IMR-90 (cell line): ENCODE results near the gene CALD1. TPM values are rescaled to one million over a fixed set of nuclear protein-coding genes. Genes with fewer than 3 reads are reported as not detected.

Experiments used
- ATAC-seq: fragments of 200-7000 bp; cut with Tn5 transposase; 2 replicates; pipeline ENCODE4 v1.9.1; 2020; ENCODE audit warnings: low read depth, mild to moderate bottlenecking, moderate library complexity
- BruUV-seq: library from RNA; stranded (reverse); fragments of 400-500 nt; replicated peaks from 2 replicates; lab custom pipeline; 2021; lab: Mats Ljungman, UMichigan
- CTCF ChIA-PET: fragments of 300-600 bp; formaldehyde crosslinking; extraction: SDS; loops from one replicate; lab custom pipeline; 2021; ENCODE audit warnings: antibody characterized with exemption; lab: Yijun Ruan, JAX
- POLR2A ChIA-PET: fragments of 300-600 bp; sonication (Branson Sonifier 250); formaldehyde crosslinking; loops from one replicate; lab custom pipeline; 2022; ENCODE audit warnings: antibody characterized with exemption; ENCODE audit not compliant: unreplicated experiment; lab: Charles Lee
- DNase-seq: peaks from one replicate; pipeline ENCODE4 v3.0.0; 2013
- H2AFZ ChIP-seq: replicated peaks from 2 replicates; pipeline ENCODE3; 2013; ENCODE audit warnings: low read length, mild to moderate bottlenecking; ENCODE audit not compliant: poor library complexity
- H2AK5ac ChIP-seq: 2 replicates; pipeline ENCODE4 v1.6.1; 2013; ENCODE audit warnings: low read depth, low read length, inconsistent platforms
- H2AK9ac ChIP-seq: replicated peaks from 2 replicates; pipeline ENCODE3; 2013; ENCODE audit warnings: mild to moderate bottlenecking, low read depth, low read length, moderate library complexity; ENCODE audit not compliant: poor library complexity
- H2BK120ac ChIP-seq: 2 replicates; pipeline ENCODE4 v1.6.1; 2013; ENCODE audit warnings: low read depth, low read length, inconsistent platforms
- H2BK15ac ChIP-seq: 3 replicates; pipeline ENCODE4 v1.6.1; 2013; ENCODE audit warnings: low read depth, low read length, inconsistent platforms
- H2BK20ac ChIP-seq: 2 replicates; pipeline ENCODE4 v1.6.1; 2013; ENCODE audit warnings: low read depth, mild to moderate bottlenecking, inconsistent platforms, low read length, moderate library complexity
- H2BK5ac ChIP-seq: 2 replicates; pipeline ENCODE4 v1.6.1; 2013; ENCODE audit warnings: mild to moderate bottlenecking, low read depth, low read length, inconsistent platforms; ENCODE audit not compliant: poor library complexity, severe bottlenecking
- H3K14ac ChIP-seq: replicated peaks from 2 replicates; pipeline ENCODE4 v1.6.1; 2013; ENCODE audit warnings: low read depth, low read length, inconsistent platforms
- H3K18ac ChIP-seq: 2 replicates; pipeline ENCODE4 v1.6.1; 2013; ENCODE audit warnings: low read depth, low read length, control low read depth
- H3K23ac ChIP-seq: 2 replicates; pipeline ENCODE4 v1.6.1; 2013; ENCODE audit warnings: low read depth, low read length, inconsistent platforms
- H3K27ac ChIP-seq: 2 replicates; pipeline ENCODE4 v1.5.1; 2013; ENCODE audit warnings: mild to moderate bottlenecking, control low read depth, low read length; ENCODE audit not compliant: insufficient read depth
- H3K27me3 ChIP-seq: 2 replicates; pipeline ENCODE4 v1.6.1; 2013; ENCODE audit warnings: low read length; ENCODE audit not compliant: control insufficient read depth, insufficient read depth
- H3K36me3 ChIP-seq: 2 replicates; pipeline ENCODE4 v1.6.1; 2013; ENCODE audit warnings: low read length, mixed read lengths; ENCODE audit not compliant: control insufficient read depth, insufficient read depth
- H3K4ac ChIP-seq: 2 replicates; pipeline ENCODE4 v1.6.1; 2013; ENCODE audit warnings: low read depth, low read length, inconsistent platforms
- H3K4me1 ChIP-seq: 2 replicates; pipeline ENCODE4 v1.6.1; 2013; ENCODE audit warnings: low read length, mixed read lengths; ENCODE audit not compliant: control insufficient read depth, insufficient read depth
- H3K4me2 ChIP-seq: 2 replicates; pipeline ENCODE4 v1.6.1; 2013; ENCODE audit warnings: low read depth, mild to moderate bottlenecking, control low read depth, low read length, moderate library complexity
- H3K4me3 ChIP-seq: 2 replicates; pipeline ENCODE4 v1.5.1; 2013; ENCODE audit warnings: low read depth, mild to moderate bottlenecking, control low read depth, low read length, moderate library complexity; ENCODE audit not compliant: insufficient read depth
- H3K56ac ChIP-seq: 2 replicates; pipeline ENCODE4 v1.6.1; 2013; ENCODE audit warnings: low read length, inconsistent platforms; ENCODE audit not compliant: insufficient read depth; ENCODE audit errors: extremely low read depth
- H3K79me1 ChIP-seq, 2 experiments: 2 replicates each; pipeline ENCODE4 v1.6.1; 2013; ENCODE audit warnings: low read length in 2 of 2, inconsistent platforms in 1 of 2, low read depth in 1 of 2
- H3K9ac ChIP-seq: 2 replicates; pipeline ENCODE4 v1.6.1; 2013; ENCODE audit warnings: low read depth, low read length, control low read depth
- H3K9me1 ChIP-seq: 2 replicates; pipeline ENCODE4 v1.6.1; 2013; ENCODE audit warnings: low read length, inconsistent platforms; ENCODE audit not compliant: insufficient read depth
- H3K9me3 ChIP-seq: 2 replicates; pipeline ENCODE4 v1.6.1; 2013; ENCODE audit warnings: low read length; ENCODE audit not compliant: control insufficient read depth, insufficient read depth
- H4K20me1 ChIP-seq: 2 replicates; pipeline ENCODE4 v1.6.1; 2013; ENCODE audit warnings: low read length, inconsistent platforms; ENCODE audit not compliant: insufficient read depth
- H4K5ac ChIP-seq: 2 replicates; pipeline ENCODE4 v1.6.1; 2013; ENCODE audit warnings: mild to moderate bottlenecking, low read depth, low read length, control low read depth
- H4K8ac ChIP-seq, 2 experiments: 2 replicates each; pipeline ENCODE4 v1.6.1; 2013; ENCODE audit warnings: low read depth in 2 of 2, low read length in 2 of 2, control low read depth in 1 of 2, inconsistent platforms in 1 of 2
- H4K91ac ChIP-seq: 2 replicates; pipeline ENCODE4 v1.6.1; 2013; ENCODE audit warnings: low read depth, low read length, inconsistent platforms; ENCODE audit not compliant: insufficient read depth
- FOS ChIP-seq: fragments of 150-350 bp; IDR thresholded peaks from 2 replicates; pipeline ENCODE4 v1.6.1; 2016; ENCODE audit warnings: low read depth, low read length
- MAFK ChIP-seq: IDR thresholded peaks from 2 replicates; pipeline ENCODE4 v1.6.1; 2012; ENCODE audit warnings: low read depth, low read length, improper control_type of control experiment
- MAZ ChIP-seq: IDR thresholded peaks from 2 replicates; pipeline ENCODE4 v1.6.1; 2012; ENCODE audit warnings: low read depth, mild to moderate bottlenecking, low read length, improper control_type of control experiment, moderate library complexity, borderline replicate concordance
- MXI1 ChIP-seq: IDR thresholded peaks from 2 replicates; pipeline ENCODE4 v1.6.1; 2012; ENCODE audit warnings: low read depth, mild to moderate bottlenecking, low read length, moderate library complexity, borderline replicate concordance
- NFE2L2 ChIP-seq: fragments of 150-350 bp; IDR thresholded peaks from 2 replicates; pipeline ENCODE4 v1.6.1; 2016; ENCODE audit warnings: low read depth, mild to moderate bottlenecking, low read length
- POLR2A ChIP-seq: IDR thresholded peaks from 2 replicates; pipeline ENCODE4 v1.6.1; 2012; ENCODE audit warnings: mild to moderate bottlenecking, low read depth, low read length
- RCOR1 ChIP-seq: IDR thresholded peaks from 2 replicates; pipeline ENCODE4 v1.6.1; 2012; ENCODE audit warnings: mild to moderate bottlenecking, low read length, improper control_type of control experiment; ENCODE audit not compliant: insufficient replicate concordance
- RFX5 ChIP-seq: IDR thresholded peaks from 2 replicates; pipeline ENCODE4 v1.8.0; 2012; ENCODE audit warnings: low read depth, mild to moderate bottlenecking, low read length, moderate library complexity
- SMC3 ChIP-seq: fragments of 150-350 bp; IDR thresholded peaks from 2 replicates; pipeline ENCODE4 v1.6.1; 2016; ENCODE audit warnings: low read depth, mild to moderate bottlenecking, antibody characterized with exemption, low read length, moderate library complexity
- WGBS, 2 experiments: methylation state at CpG; one replicate each; pipeline versions ENCODE4 v1.1.5 to v1.1.7; 2013; ENCODE audit warnings: missing lambda C conversion rate in 2 of 2; ENCODE audit not compliant: insufficient read length in 1 of 2; ENCODE audit errors: extremely low coverage in 2 of 2; 5-methylcytosine and 5-hydroxymethylcytosine counted together
- dilution Hi-C: fragments of 300-500 bp; cut with HindIII; formaldehyde crosslinking; loops from one replicate; pipeline ENCODE4 v1.14.3; 2018; ENCODE audit warnings: low sequenced_read_pairs; ENCODE audit not compliant: unreplicated experiment
- in situ Hi-C: fragments of 300-500 bp; cut with MboI; formaldehyde crosslinking; loops from 3 replicates; pipeline ENCODE4 v1.14.3; 2019; ENCODE audit warnings: low sequenced_read_pairs, inconsistent platforms, mixed read lengths
- intact Hi-C: fragments of 100-400 bp; cut with micrococcal nuclease; formaldehyde crosslinking; loops from 2 replicates; pipeline ENCODE4 v1.10.0; 2022
- polyA plus RNA-seq, 3 experiments: library from polyadenylated mRNA; depleted of rRNA; stranded (reverse); fragments of >200 nt; gene quantifications; 2 replicates each; pipeline ENCODE4 v1.2.3, GENCODE V29; 2012; ENCODE audit warnings: low replicate concordance in 1 of 3
- total RNA-seq: library from RNA; depleted of rRNA; stranded (reverse); fragments of >200 nt; gene quantifications from 2 replicates; pipeline ENCODE4 v1.2.3, GENCODE V29; 2012
- TF ChIP-seq, protein P1 (sequence below): conservative IDR thresholded peaks from 2 replicates; pipeline ENCODE4 v1.5.1; 2012; ENCODE audit warnings: mild to moderate bottlenecking, low read depth, low read length, improper control_type of control experiment
- TF ChIP-seq, protein P2 (sequence below): fragments of 150-350 bp; IDR thresholded peaks from 2 replicates; pipeline ENCODE4 v1.6.1; 2017; ENCODE audit warnings: mild to moderate bottlenecking, antibody characterized with exemption, low read length, low read depth
- TF ChIP-seq, protein P3 (sequence below): fragments of 150-350 bp; IDR thresholded peaks from 2 replicates; pipeline ENCODE4 v1.6.1; 2016; ENCODE audit warnings: low read depth, mild to moderate bottlenecking, low read length, moderate library complexity, borderline replicate concordance

CALD1 gene
- total and polyA plus RNA-seq, 2 of the 4 experiments (the other 2 are of a cell fraction), result 375 to 487 TPM

DNA sequence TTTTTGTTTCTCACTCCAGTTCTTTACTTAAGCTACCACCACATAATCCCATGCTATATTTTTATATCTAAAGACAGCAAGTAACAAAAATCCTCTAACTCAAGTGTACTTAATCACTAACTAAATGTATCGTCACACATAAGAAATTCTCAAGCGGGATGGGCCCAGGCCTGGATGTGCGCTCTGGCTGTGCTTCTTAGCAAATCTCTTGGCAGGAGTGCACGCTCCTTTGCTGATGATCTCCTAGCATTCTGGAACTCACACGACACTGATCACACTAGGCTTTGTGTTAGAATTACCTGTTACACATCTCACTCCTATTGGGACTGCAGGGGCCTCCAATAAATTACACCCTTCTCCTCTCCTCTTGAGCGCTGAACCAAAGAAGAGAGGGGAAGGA, 46.7 kb upstream of the CALD1 start:
- TF ChIP-seq SMC3, result no peak
- TF ChIP-seq POLR2A, result no peak
- no peak for TF ChIP-seq RFX5
- TF ChIP-seq MAFK, result no peak
- TF ChIP-seq, protein P1, sequence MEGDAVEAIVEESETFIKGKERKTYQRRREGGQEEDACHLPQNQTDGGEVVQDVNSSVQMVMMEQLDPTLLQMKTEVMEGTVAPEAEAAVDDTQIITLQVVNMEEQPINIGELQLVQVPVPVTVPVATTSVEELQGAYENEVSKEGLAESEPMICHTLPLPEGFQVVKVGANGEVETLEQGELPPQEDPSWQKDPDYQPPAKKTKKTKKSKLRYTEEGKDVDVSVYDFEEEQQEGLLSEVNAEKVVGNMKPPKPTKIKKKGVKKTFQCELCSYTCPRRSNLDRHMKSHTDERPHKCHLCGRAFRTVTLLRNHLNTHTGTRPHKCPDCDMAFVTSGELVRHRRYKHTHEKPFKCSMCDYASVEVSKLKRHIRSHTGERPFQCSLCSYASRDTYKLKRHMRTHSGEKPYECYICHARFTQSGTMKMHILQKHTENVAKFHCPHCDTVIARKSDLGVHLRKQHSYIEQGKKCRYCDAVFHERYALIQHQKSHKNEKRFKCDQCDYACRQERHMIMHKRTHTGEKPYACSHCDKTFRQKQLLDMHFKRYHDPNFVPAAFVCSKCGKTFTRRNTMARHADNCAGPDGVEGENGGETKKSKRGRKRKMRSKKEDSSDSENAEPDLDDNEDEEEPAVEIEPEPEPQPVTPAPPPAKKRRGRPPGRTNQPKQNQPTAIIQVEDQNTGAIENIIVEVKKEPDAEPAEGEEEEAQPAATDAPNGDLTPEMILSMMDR, result no peak
- TF ChIP-seq FOS, result no peak
- TF ChIP-seq RCOR1, result no peak
- TF ChIP-seq, protein P2, sequence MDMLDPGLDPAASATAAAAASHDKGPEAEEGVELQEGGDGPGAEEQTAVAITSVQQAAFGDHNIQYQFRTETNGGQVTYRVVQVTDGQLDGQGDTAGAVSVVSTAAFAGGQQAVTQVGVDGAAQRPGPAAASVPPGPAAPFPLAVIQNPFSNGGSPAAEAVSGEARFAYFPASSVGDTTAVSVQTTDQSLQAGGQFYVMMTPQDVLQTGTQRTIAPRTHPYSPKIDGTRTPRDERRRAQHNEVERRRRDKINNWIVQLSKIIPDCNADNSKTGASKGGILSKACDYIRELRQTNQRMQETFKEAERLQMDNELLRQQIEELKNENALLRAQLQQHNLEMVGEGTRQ, result no peak
- no peak for TF ChIP-seq NFE2L2
- no peak for TF ChIP-seq MXI1
- TF ChIP-seq MAZ, result no peak
- TF ChIP-seq, protein P3, sequence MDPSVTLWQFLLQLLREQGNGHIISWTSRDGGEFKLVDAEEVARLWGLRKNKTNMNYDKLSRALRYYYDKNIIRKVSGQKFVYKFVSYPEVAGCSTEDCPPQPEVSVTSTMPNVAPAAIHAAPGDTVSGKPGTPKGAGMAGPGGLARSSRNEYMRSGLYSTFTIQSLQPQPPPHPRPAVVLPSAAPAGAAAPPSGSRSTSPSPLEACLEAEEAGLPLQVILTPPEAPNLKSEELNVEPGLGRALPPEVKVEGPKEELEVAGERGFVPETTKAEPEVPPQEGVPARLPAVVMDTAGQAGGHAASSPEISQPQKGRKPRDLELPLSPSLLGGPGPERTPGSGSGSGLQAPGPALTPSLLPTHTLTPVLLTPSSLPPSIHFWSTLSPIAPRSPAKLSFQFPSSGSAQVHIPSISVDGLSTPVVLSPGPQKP, result no peak
- Histone ChIP-seq H2BK5ac (no peak overlapping the region), H3K27ac (no peak overlapping the region), H3K9me3 (no peaks in the 10 kb centered on the region), H3K18ac (peak overlapping the region; percentile 33; the same call in 1 of the 2 replicates), H3K4ac (no peak overlapping the region; the same call in 1 of the 2 replicates), H4K91ac (0 out of 2 replicates have a peak overlapping the region, but pooled peaks have one; percentile 6), H3K4me2 (no peak overlapping the region), H3K79me1 (peaks cover 0 to 27% of the 10 kb centered on the region in 2 experiments; a peak in 2 of 4 replicates), H4K5ac (no peak overlapping the region), H3K14ac (no peak overlapping the region; the same call in 1 of the 2 replicates), H2BK120ac (peak overlapping the region; percentile 16; the same call in 1 of the 2 replicates), H3K9me1 (peaks cover 16% of the 10 kb centered on the region; the same call in 1 of the 2 replicates), H2AK9ac (no peak overlapping the region), H2BK15ac (no peak overlapping the region), H3K36me3 (no peaks in the 10 kb centered on the region), H2AK5ac (peak overlapping the region; percentile 40; the same call in 1 of the 2 replicates), H3K56ac (no peak overlapping the region), H3K23ac (no peak overlapping the region), H3K9ac (no peak overlapping the region), H3K4me1 (peaks cover 18% of the 10 kb centered on the region), H3K4me3 (no peak overlapping the region), H4K20me1 (no peaks in the 10 kb centered on the region), H3K27me3 (no peaks in the 10 kb centered on the region), H2AFZ (no peak overlapping the region), H2BK20ac (peak overlapping the region; percentile 22), H4K8ac (no peak overlapping the region)
- WGBS, 2 experiments, result no CpG with 5 or more reads among the region's 6 CpGs
- dilution Hi-C loops (no loop called here), intact Hi-C loops (no loop called here), in situ Hi-C loops (no loop called here)
- ATAC-seq, result no peak
- CTCF ChIA-PET, result interaction anchor here (1.6 kb wide), 1 partner anchor 43 kb away, joined by 5 read pairs; no protein-coding TSS in a partner anchor
- no TSS peak for BruUV-seq
- DNase-seq, result no peak
- POLR2A ChIA-PET, result no interaction called here
